Neuronal stem cell (in vitro differentiated cells): ENCODE results near the gene SERPINB3.

Source experiments
- DNase-seq: peaks from one replicate; pipeline ENCODE4 v3.0.0-alpha.2; 2013; ENCODE audit warnings: low spot score
- H2AFZ ChIP-seq: one replicate; pipeline ENCODE4 v1.6.1; 2013; ENCODE audit warnings: mild to moderate bottlenecking, low read length, inconsistent platforms
- H2AK5ac ChIP-seq: 2 replicates; pipeline ENCODE4 v1.6.1; 2013; ENCODE audit warnings: low read depth, mild to moderate bottlenecking, inconsistent platforms, low read length, moderate library complexity, mixed read lengths
- H2BK120ac ChIP-seq: 2 replicates; pipeline ENCODE4 v1.6.1; 2013; ENCODE audit warnings: low read depth, mild to moderate bottlenecking, inconsistent platforms, low read length, moderate library complexity, mixed read lengths
- H2BK12ac ChIP-seq: one replicate; pipeline ENCODE4 v1.6.1; 2013; ENCODE audit warnings: low read length, inconsistent platforms
- H2BK15ac ChIP-seq: 2 replicates; pipeline ENCODE4 v1.6.1; 2013; ENCODE audit warnings: mild to moderate bottlenecking, low read length, inconsistent platforms, mixed read lengths
- H2BK5ac ChIP-seq: one replicate; pipeline ENCODE4 v1.6.1; 2013; ENCODE audit warnings: inconsistent platforms, mild to moderate bottlenecking, low read length, moderate library complexity
- H3K14ac ChIP-seq: one replicate; pipeline ENCODE4 v1.6.1; 2013; ENCODE audit warnings: low read length, inconsistent platforms
- H3K18ac ChIP-seq: 2 replicates; pipeline ENCODE4 v1.6.1; 2013; ENCODE audit warnings: low read length, inconsistent platforms
- H3K23ac ChIP-seq: 2 replicates; pipeline ENCODE4 v1.6.1; 2013; ENCODE audit warnings: low read depth, mild to moderate bottlenecking, mixed read lengths, low read length, inconsistent platforms; ENCODE audit not compliant: poor library complexity
- H3K27ac ChIP-seq: replicated peaks from 3 replicates; pipeline ENCODE4 v1.5.1; 2013; ENCODE audit warnings: low read length, inconsistent platforms
- H3K27me3 ChIP-seq, 3 experiments: 2 replicates each; pipeline ENCODE4 v1.6.1; 2013; ENCODE audit warnings: low read length in 3 of 3, mild to moderate bottlenecking in 2 of 3, inconsistent platforms in 1 of 3, low read depth in 1 of 3, mixed read lengths in 1 of 3, moderate library complexity in 1 of 3; ENCODE audit not compliant: control insufficient read depth in 3 of 3, insufficient read depth in 3 of 3
- H3K36me3 ChIP-seq, 2 donors: replicated peaks in 1 of 2; 2 replicates each; pipeline ENCODE4 v1.6.1; 2013; ENCODE audit warnings: low read length in 2 of 2; ENCODE audit not compliant: control insufficient read depth in 2 of 2, insufficient read depth in 2 of 2
- H3K4ac ChIP-seq: 2 replicates; pipeline ENCODE4 v1.6.1; 2013; ENCODE audit warnings: inconsistent platforms, mild to moderate bottlenecking, low read length, moderate library complexity
- H3K4me1 ChIP-seq, 2 donors: 1 replicate in 1 of 2; 2 replicates in 1 of 2; pipeline ENCODE4 v1.6.1; 2013; ENCODE audit warnings: low read length in 2 of 2, low read depth in 1 of 2; ENCODE audit not compliant: control insufficient read depth in 2 of 2, insufficient read depth in 1 of 2
- H3K4me2 ChIP-seq: one replicate; pipeline ENCODE4 v1.6.1; 2013; ENCODE audit warnings: mild to moderate bottlenecking, low read length, inconsistent platforms; ENCODE audit not compliant: insufficient read depth, poor library complexity, severe bottlenecking
- H3K4me3 ChIP-seq, 2 donors: 2 replicates each; pipeline ENCODE4 v1.5.1; 2013; ENCODE audit warnings: low read length in 2 of 2, mild to moderate bottlenecking in 2 of 2, inconsistent platforms in 1 of 2, moderate library complexity in 1 of 2
- H3K79me1 ChIP-seq: one replicate; pipeline ENCODE4 v1.6.1; 2013; ENCODE audit warnings: low read depth, mild to moderate bottlenecking, inconsistent platforms, low read length, moderate library complexity
- H3K9ac ChIP-seq: one replicate; pipeline ENCODE4 v1.6.1; 2013; ENCODE audit warnings: mild to moderate bottlenecking, low read depth, low read length, inconsistent platforms; ENCODE audit not compliant: poor library complexity
- H3K9me3 ChIP-seq, 2 donors: replicated peaks in 1 of 2; 2 replicates each; pipeline versions ENCODE3 to v1.6.1; 2013; ENCODE audit warnings: low read length in 2 of 2, mild to moderate bottlenecking in 2 of 2, inconsistent platforms in 1 of 2, low read depth in 1 of 2, mixed read lengths in 1 of 2, moderate library complexity in 1 of 2; ENCODE audit not compliant: control insufficient read depth in 2 of 2, insufficient read depth in 1 of 2
- H4K8ac ChIP-seq: one replicate; pipeline ENCODE4 v1.6.1; 2013; ENCODE audit warnings: low read depth, mild to moderate bottlenecking, inconsistent platforms, low read length, moderate library complexity
- H4K91ac ChIP-seq: one replicate; pipeline ENCODE4 v1.6.1; 2013; ENCODE audit warnings: low read length, low read depth, mild to moderate bottlenecking, inconsistent platforms; ENCODE audit not compliant: poor library complexity
- WGBS, 2 donors: extraction: QIAGEN DNeasy Blood & Tissue Kit; methylation state at CpG; one replicate each; pipeline ENCODE4 v1.1.7; 2013; ENCODE audit warnings: missing lambda C conversion rate in 2 of 2, mixed read lengths in 1 of 2; ENCODE audit not compliant: insufficient read length in 2 of 2, insufficient replicate concordance in 1 of 2; ENCODE audit errors: extremely low coverage in 2 of 2; 5-methylcytosine and 5-hydroxymethylcytosine counted together

Gene SERPINB3

GRCh38 chr18:63702660-63703059, 41.0 kb upstream of the SERPINB3 start, which contains the start of gene SERPINB11:
Gene SERPINB11 (plus strand): TSS chr18:63702960. CDS start chr18:63710194, 7,234 bp downstream.
- no peak within 1 kb of the TSS for H3K9ac ChIP-seq
- H2AK5ac ChIP-seq = no peak within 1 kb of the TSS
- H3K27ac ChIP-seq = no peak within 1 kb of the TSS
- H3K14ac ChIP-seq = no peak within 1 kb of the TSS
- no peak within 1 kb of the TSS for H3K4me3 ChIP-seq
- H3K4ac ChIP-seq = no peak within 1 kb of the TSS
- no peak within 1 kb of the TSS for H2AFZ ChIP-seq
- no peak for DNase-seq
- no peaks in the 10 kb centered on the region for H3K4me1 ChIP-seq
- H3K4me2 ChIP-seq = no peak within 1 kb of the TSS
- no peak within 1 kb of the TSS for H4K91ac ChIP-seq
- H3K18ac ChIP-seq = no peak within 1 kb of the TSS
- no peak within 1 kb of the TSS for H2BK15ac ChIP-seq
- H3K36me3 ChIP-seq = no peaks in the 10 kb centered on the region
- H4K8ac ChIP-seq = no peak within 1 kb of the TSS
- no CpG with 5 or more reads among the region's 2 CpGs for WGBS, 2 donors
- no peaks in the 10 kb centered on the region for H3K9me3 ChIP-seq
- H3K79me1 ChIP-seq = no peaks in the 10 kb centered on the region
- no peaks in the 10 kb centered on the region for H3K27me3 ChIP-seq
- H2BK12ac ChIP-seq = no peak within 1 kb of the TSS
- no peak within 1 kb of the TSS for H2BK5ac ChIP-seq
- no peak within 1 kb of the TSS for H3K23ac ChIP-seq
- no peak within 1 kb of the TSS for H2BK120ac ChIP-seq

GRCh38 chr18:63701952-63702351, 40.3 kb upstream of the SERPINB3 start:
- Histone ChIP-seq H3K27ac (no peak overlapping the region), H3K36me3 (no peaks in the 10 kb centered on the region), H3K23ac (no peak overlapping the region), H3K14ac (no peak overlapping the region), H2BK15ac (no peak overlapping the region), H3K4me1 (no peaks in the 10 kb centered on the region), H4K91ac (no peak overlapping the region), H3K4ac (no peak overlapping the region), H3K79me1 (no peaks in the 10 kb centered on the region), H2AK5ac (no peak overlapping the region), H2BK120ac (no peak overlapping the region), H3K4me3 (no peak overlapping the region), H2BK12ac (no peak overlapping the region), H3K9ac (no peak overlapping the region), H3K18ac (no peak overlapping the region), H4K8ac (no peak overlapping the region), H2BK5ac (no peak overlapping the region), H3K4me2 (no peak overlapping the region), H3K9me3 (no peaks in the 10 kb centered on the region), H3K27me3 (no peaks in the 10 kb centered on the region), H2AFZ (no peak overlapping the region)
- no CpG with 5 or more reads among the region's 5 CpGs for WGBS, 2 donors
- no peak for DNase-seq

GRCh38 chr18:63700501-63700900, 38.8 kb upstream of the SERPINB3 start:
- Histone ChIP-seq H2AK5ac (no peak overlapping the region), H3K14ac (no peak overlapping the region), H4K8ac (no peak overlapping the region), H3K27ac (no peak overlapping the region), H3K36me3 (no peaks in the 10 kb centered on the region), H3K9me3 (no peaks in the 10 kb centered on the region), H2AFZ (no peak overlapping the region), H2BK12ac (no peak overlapping the region), H3K9ac (no peak overlapping the region), H3K4me1 (no peaks in the 10 kb centered on the region), H3K79me1 (no peaks in the 10 kb centered on the region), H3K18ac (no peak overlapping the region), H3K4me3 (no peak overlapping the region), H4K91ac (no peak overlapping the region), H3K4me2 (no peak overlapping the region), H3K4ac (no peak overlapping the region), H3K27me3 (no peaks in the 10 kb centered on the region), H2BK5ac (no peak overlapping the region), H2BK15ac (no peak overlapping the region), H2BK120ac (no peak overlapping the region), H3K23ac (no peak overlapping the region)
- DNase-seq = no peak
- no CpG with 5 or more reads among the region's 3 CpGs for WGBS, 2 donors

- Histone ChIP-seq H4K91ac (no peak overlapping the region), H3K27me3 (no peaks in the 10 kb centered on the region), H2BK12ac (no peak overlapping the region), H2AK5ac (no peak overlapping the region), H3K9ac (no peak overlapping the region), H3K4ac (no peak overlapping the region), H3K79me1 (no peaks in the 10 kb centered on the region), H2BK120ac (no peak overlapping the region), H3K18ac (no peak overlapping the region), H4K8ac (no peak overlapping the region), H3K4me3 (no peak overlapping the region), H2BK15ac (no peak overlapping the region), H2AFZ (no peak overlapping the region), H3K4me1 (no peaks in the 10 kb centered on the region), H3K36me3 (no peaks in the 10 kb centered on the region), H3K23ac (no peak overlapping the region), H3K9me3 (no peaks in the 10 kb centered on the region), H3K14ac (no peak overlapping the region), H3K4me2 (no peak overlapping the region), H3K27ac (no peak overlapping the region), H2BK5ac (no peak overlapping the region)
- DNase-seq = no peak
- no CpG with 5 or more reads among the region's 3 CpGs for WGBS, 2 donors
Measured at GRCh38 chr18:63697097-63697660, 35.5 kb upstream of the SERPINB3 start.
